Astrocyte of the cerebellum (primary cell): ENCODE measurements around the gene AK4.

Experiments used
- DNase-seq: peaks from one replicate; pipeline ENCODE4 v3.0.0-alpha.2; 2011; ENCODE audit warnings: low read depth
- H3K4me3 ChIP-seq: 2 replicates; pipeline ENCODE4 v1.5.1; 2011; ENCODE audit warnings: mild to moderate bottlenecking, low read depth, low read length, moderate library complexity
- in situ Hi-C: cut with HindIII; loops from 2 replicates; pipeline ENCODE4 v1.10.0; 2017; ENCODE audit warnings: low sequenced_read_pairs
- TF ChIP-seq, protein P1 (sequence below): IDR thresholded peaks from 2 replicates; pipeline ENCODE4 v1.5.1; 2012; ENCODE audit warnings: low read length, low read depth, moderate library complexity, mild to moderate bottlenecking; ENCODE audit errors: missing control alignments

AK4 gene

DNA sequence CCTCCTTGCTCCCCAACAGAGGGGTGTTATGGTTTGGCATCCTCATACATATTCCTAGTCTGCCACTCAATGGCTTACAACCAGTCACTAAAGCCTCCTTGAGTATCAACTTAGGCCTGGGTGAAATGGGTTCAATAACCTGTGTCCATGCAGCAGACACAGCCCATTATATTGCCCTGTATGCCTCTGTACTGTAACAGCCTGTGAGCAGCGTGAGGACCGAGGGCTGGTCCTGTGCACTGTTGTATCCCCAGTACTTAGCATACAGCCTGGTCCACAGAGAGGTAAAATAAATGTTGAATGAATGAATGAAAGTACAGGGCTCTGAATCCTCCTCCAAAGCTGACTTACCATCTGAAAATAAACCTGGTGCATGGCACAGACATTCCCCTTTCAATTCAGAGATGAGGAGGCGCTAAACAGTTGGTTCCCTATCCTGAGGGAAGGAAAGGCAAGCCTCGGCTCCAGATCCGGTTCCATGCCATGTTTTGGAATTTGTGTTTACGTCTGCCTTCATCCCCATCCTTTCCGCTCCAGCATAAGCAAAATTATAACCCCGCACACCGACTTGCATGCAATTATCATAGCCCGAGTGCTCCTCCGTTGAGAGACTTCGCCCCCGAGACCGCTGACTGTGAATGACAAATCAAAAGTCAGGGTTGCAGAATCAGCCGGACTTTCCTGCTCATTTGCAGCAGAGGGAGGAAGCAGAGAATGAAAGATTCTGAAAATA lies 116.4 kb downstream of the AK4 start:
- in situ Hi-C loops: no loop called here
- peak overlapping the region; percentile 38 for H3K4me3 ChIP-seq
- DNase-seq: no peak
- TF ChIP-seq, protein P1, sequence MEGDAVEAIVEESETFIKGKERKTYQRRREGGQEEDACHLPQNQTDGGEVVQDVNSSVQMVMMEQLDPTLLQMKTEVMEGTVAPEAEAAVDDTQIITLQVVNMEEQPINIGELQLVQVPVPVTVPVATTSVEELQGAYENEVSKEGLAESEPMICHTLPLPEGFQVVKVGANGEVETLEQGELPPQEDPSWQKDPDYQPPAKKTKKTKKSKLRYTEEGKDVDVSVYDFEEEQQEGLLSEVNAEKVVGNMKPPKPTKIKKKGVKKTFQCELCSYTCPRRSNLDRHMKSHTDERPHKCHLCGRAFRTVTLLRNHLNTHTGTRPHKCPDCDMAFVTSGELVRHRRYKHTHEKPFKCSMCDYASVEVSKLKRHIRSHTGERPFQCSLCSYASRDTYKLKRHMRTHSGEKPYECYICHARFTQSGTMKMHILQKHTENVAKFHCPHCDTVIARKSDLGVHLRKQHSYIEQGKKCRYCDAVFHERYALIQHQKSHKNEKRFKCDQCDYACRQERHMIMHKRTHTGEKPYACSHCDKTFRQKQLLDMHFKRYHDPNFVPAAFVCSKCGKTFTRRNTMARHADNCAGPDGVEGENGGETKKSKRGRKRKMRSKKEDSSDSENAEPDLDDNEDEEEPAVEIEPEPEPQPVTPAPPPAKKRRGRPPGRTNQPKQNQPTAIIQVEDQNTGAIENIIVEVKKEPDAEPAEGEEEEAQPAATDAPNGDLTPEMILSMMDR: no peak

DNA sequence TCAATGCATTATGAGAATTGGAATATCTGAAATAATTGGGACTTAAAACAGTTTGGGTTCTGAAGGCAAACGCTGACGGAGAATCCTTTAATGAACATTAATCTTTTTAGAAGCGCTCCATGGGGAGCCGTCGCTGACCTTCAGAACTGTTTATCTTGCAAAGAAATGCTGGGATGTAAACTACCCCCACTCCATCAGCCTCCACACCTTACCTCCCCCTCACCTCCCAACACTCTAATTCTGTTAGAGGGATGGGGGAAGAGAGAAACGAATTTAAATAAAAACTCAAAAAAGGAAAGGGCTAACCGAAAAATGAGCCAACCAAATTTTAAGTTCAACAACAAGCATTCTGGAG lies 117.3 kb downstream of the AK4 start:
- peak overlapping the region; percentile 50 for H3K4me3 ChIP-seq
- TF ChIP-seq, protein P1: no peak
- no peak for DNase-seq
- in situ Hi-C loops: no loop called here

DNA sequence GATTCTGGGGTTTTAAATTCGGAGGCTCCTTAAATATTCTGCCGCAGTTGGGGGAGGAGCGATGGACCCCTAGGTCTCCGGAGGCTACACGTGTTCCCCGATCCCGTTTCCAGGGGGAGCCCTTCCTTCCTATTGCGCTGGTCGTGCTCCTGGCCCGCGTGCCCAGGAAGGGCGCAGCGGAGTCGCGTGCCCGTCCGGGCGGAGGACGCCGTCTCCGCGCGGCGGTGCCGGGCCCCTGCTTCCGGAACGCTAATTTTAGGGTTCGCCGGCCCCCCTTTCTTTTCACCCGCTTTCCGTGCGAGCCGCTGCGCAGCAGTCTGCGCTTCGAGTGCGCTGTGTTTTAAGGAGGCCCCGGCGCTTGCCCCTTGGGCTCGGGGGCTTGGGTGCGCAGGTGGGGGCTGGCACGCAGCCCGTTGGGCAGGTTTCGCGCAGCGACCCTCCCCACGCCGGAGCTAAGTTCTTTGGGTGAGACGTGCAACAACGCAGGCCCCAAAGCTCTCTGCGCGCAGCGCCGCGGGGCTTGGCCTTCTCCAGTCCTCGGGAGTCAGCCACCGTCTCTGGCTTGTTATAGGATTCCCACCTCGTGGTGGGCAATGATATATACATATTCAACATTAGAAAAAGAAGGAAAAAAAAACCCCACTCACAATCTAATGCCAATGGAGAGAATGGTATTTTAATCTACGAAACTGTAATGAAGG lies 117.8 kb downstream of the AK4 start:
- peak overlapping the region; percentile 50 for H3K4me3 ChIP-seq
- in situ Hi-C loops: no loop called here
- no peak for DNase-seq
- TF ChIP-seq, protein P1: peak; percentile 47

DNA sequence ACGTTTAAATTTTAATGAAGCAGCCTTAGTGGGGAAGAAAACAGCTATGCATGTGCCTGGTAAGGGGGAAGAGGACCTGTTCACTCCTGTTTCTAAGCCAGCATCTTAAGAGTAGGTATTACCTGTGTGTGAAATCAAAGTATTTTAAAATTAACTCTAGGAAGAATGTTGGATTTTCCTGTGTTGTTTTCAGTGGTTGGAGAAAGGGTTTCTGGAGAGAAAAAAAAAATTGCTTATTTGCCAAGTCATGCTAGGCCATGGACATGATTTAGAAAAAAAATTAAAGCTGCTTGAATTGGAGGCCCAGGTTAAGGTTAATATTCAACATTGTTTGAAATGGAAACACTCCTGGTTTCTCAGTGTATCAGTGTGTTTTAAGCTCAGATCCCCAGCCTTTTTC lies 118.5 kb downstream of the AK4 start:
- TF ChIP-seq, protein P1: no peak
- in situ Hi-C loops: no loop called here
- H3K4me3 ChIP-seq: no peak overlapping the region
- DNase-seq: no peak

DNA sequence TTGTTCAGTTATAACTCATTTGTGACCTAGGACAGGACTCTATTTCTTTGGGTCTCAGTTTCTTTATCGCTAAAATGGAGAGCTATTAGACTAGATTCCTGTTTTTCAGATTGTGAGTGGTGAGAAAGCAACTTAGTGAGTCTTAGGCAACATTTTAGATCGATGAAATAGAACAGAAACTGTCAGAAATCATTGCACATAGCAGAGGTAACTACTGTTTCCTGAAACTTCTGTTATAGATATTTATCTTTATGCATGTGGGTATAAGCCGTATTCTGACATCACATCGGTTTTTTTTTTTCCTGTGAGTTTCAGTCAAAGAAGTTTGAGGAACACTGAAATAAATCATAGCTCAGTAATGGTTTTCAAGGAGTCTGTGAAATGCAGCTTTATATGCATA lies 119.3 kb downstream of the AK4 start:
- TF ChIP-seq, protein P1: no peak
- no peak for DNase-seq
- in situ Hi-C loops: no loop called here
- no peak overlapping the region for H3K4me3 ChIP-seq

DNA sequence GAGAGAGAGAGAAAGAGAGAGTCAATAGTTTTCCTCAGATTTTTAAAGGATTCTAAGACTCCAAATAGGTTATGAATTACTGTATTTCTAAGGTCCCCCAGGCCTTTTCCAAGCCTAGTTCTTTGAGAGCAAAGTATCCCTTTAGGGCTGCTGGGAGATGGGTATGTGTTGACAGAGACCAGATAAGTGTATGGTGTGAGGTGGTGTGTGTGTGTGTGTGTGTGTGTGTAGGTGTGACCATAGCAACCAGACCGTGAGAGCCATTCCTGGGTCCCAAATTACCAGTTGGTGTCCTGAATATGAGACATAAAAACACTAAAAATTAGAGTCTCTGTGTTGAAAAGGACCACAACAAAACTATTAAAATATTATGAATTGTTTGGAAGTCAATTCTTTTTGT lies 119.7 kb downstream of the AK4 start:
- in situ Hi-C loops: no loop called here
- no peak for DNase-seq
- no peak overlapping the region for H3K4me3 ChIP-seq
- TF ChIP-seq, protein P1: no peak
